ENCODE results near the gene RYR2. TPM values are rescaled to one million over a fixed set of nuclear protein-coding genes. Genes with fewer than 3 reads are reported as not detected.

Gene RYR2
- total and polyA plus RNA-seq, 7 experiments from 2014 or later, result 0.05 TPM; not detected in 6

DNA sequence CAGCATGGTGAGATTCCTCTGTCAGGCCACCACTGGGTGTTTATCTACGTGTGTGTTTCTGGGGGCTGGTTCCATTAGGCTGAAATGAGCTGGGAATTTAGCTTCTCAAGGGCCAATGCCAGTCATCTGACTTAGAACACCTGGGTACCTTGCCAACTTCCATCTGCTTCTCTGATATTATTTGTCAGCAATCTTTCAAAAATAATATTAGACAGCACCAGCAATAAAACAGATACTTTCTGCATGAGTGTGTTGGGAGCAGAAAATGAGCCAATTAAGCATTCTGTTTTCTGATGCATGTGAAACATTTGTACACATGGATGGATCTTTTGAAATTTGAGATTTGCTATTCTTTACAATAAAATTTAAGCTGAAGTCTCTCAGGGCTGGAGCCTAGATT lies 124.1 kb downstream of the RYR2 start:
- POLR2A ChIA-PET, result no interaction called here
- CTCF ChIA-PET, result no interaction called here
- no peak for DNase-seq

DNA sequence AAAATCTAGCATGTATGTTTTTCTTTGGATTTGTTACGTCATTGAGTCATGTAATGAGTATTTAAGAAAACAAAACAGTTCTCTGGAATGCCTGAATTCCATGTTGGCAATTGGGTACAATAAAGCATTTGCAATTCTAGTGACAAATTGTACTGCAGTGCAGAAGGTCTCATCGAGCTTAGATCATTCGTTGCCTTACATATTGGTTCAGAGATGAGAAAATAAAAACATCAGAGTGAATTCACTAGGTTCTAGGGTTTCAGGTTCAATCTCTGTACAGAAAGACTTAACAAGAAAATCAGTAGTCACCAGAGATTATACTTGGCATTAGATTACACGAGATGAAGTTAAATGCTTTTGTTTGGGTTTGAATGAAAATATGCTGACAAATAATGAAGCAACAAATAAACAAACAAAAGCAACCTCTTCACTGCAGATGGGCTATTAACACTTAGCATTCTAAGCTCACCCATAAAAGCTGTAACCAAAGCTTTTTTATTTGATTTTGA lies 124.7 kb downstream of the RYR2 start:
- no peak for ATAC-seq
- Histone ChIP-seq H3K36me3 (ENCODE audit: control insufficient read depth in 2 of 3, insufficient read depth in 3 of 3, low read length in 3 of 3) (no peaks in the 10 kb centered on the region), H3K27ac (ENCODE audit: low read depth, low read length) (no peak overlapping the region), H3K27me3 (ENCODE audit: control insufficient read depth in 2 of 2, insufficient read depth in 2 of 2, low read length in 2 of 2) (no peaks in the 10 kb centered on the region), H3K4me3 (ENCODE audit: low read length) (no peak overlapping the region), H3K9me3 (ENCODE audit: control insufficient read depth in 2 of 3, low read length in 3 of 3) (no peaks in the 10 kb centered on the region), H3K4me1 (ENCODE audit: control insufficient read depth in 2 of 2, insufficient read depth in 2 of 2, low read length in 2 of 2) (no peaks in the 10 kb centered on the region)
- H3K4me3 Mint-ChIP-seq, result no peak overlapping the region
- CTCF ChIA-PET, result no interaction called here
- H3K27ac Mint-ChIP-seq, result no peak overlapping the region
- no peaks in the 10 kb centered on the region for H3K36me3 Mint-ChIP-seq
- H3K27me3 Mint-ChIP-seq, result peaks cover 0 to 14% (median 7%) of the 10 kb centered on the region in 5 donors
- POLR2A ChIA-PET, result no interaction called here
- no peak for DNase-seq
- H3K4me1 Mint-ChIP-seq, result no peaks in the 10 kb centered on the region
- peaks cover 0 to 4% (median 0%) of the 10 kb centered on the region in 11 donors for H3K9me3 Mint-ChIP-seq
- intact Hi-C loops (cut with micrococcal nuclease), result no loop called here

More for the DNA sequence above, 124.1 kb downstream of the RYR2 start:
- Histone ChIP-seq H3K27ac (ENCODE audit: low read depth, low read length) (no peak overlapping the region), H3K36me3 (ENCODE audit: control insufficient read depth in 2 of 3, insufficient read depth in 3 of 3, low read length in 3 of 3) (no peaks in the 10 kb centered on the region), H3K4me3 (ENCODE audit: low read length) (no peak overlapping the region), H3K27me3 (ENCODE audit: control insufficient read depth in 2 of 2, insufficient read depth in 2 of 2, low read length in 2 of 2) (no peaks in the 10 kb centered on the region), H3K9me3 (ENCODE audit: control insufficient read depth in 2 of 3, low read length in 3 of 3) (no peaks in the 10 kb centered on the region), H3K4me1 (ENCODE audit: control insufficient read depth in 2 of 2, insufficient read depth in 2 of 2, low read length in 2 of 2) (no peaks in the 10 kb centered on the region)
- Mint-ChIP-seq H3K4me1 (no peaks in the 10 kb centered on the region), H3K9me3 (peaks cover 0 to 4% (median 0%) of the 10 kb centered on the region in 11 donors), H3K4me3 (no peak overlapping the region), H3K27ac (no peak overlapping the region), H3K27me3 (peaks cover 0 to 14% (median 5%) of the 10 kb centered on the region in 5 donors), H3K36me3 (no peaks in the 10 kb centered on the region)
- ATAC-seq, result no peak
- intact Hi-C loops (cut with micrococcal nuclease), result no loop called here

DNA sequence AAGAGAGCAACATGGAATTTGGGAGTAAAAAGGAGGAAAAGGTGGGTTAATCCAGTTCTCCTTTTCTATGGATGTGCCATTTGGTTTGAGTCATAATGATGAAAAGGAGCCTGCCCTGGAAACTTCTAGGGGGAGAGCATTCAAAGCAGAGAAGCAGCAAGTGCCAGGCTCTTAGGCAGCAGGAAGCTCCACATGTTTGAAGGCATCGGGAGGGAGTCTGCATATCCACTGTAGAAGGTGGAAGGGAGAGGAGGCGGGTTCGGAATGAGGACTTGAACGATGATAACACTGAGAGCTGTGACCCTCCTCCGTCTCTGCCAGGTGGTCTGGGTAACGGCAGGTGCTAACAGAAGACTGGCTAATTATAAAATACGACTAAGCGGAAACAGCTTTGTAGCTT lies 128.2 kb downstream of the RYR2 start:
- H3K36me3 Mint-ChIP-seq, result no peaks in the 10 kb centered on the region
- no peak for ATAC-seq
- H3K27ac Mint-ChIP-seq, result no peak overlapping the region
- DNase-seq, result no peak
- H3K4me3 ChIP-seq (ENCODE audit: low read length), result no peak overlapping the region
- no peaks in the 10 kb centered on the region for H3K9me3 ChIP-seq (ENCODE audit: control insufficient read depth in 2 of 3, low read length in 3 of 3)
- peaks cover 0 to 16% (median 6%) of the 10 kb centered on the region in 5 donors for H3K27me3 Mint-ChIP-seq
- no peak overlapping the region for H3K27ac ChIP-seq (ENCODE audit: low read depth, low read length)
- no peaks in the 10 kb centered on the region for H3K4me1 Mint-ChIP-seq
- intact Hi-C loops (cut with micrococcal nuclease), result no loop called here
- H3K27me3 ChIP-seq (ENCODE audit: control insufficient read depth in 2 of 2, insufficient read depth in 2 of 2, low read length in 2 of 2), result no peaks in the 10 kb centered on the region
- H3K4me3 Mint-ChIP-seq, result no peak overlapping the region
- no peaks in the 10 kb centered on the region for H3K4me1 ChIP-seq (ENCODE audit: control insufficient read depth in 2 of 2, insufficient read depth in 2 of 2, low read length in 2 of 2)
- peaks cover 0 to 4% (median 0%) of the 10 kb centered on the region in 11 donors for H3K9me3 Mint-ChIP-seq
- CTCF ChIA-PET, result no interaction called here
- no peaks in the 10 kb centered on the region for H3K36me3 ChIP-seq (ENCODE audit: control insufficient read depth in 2 of 3, insufficient read depth in 3 of 3, low read length in 3 of 3)
- POLR2A ChIA-PET, result no interaction called here

DNA sequence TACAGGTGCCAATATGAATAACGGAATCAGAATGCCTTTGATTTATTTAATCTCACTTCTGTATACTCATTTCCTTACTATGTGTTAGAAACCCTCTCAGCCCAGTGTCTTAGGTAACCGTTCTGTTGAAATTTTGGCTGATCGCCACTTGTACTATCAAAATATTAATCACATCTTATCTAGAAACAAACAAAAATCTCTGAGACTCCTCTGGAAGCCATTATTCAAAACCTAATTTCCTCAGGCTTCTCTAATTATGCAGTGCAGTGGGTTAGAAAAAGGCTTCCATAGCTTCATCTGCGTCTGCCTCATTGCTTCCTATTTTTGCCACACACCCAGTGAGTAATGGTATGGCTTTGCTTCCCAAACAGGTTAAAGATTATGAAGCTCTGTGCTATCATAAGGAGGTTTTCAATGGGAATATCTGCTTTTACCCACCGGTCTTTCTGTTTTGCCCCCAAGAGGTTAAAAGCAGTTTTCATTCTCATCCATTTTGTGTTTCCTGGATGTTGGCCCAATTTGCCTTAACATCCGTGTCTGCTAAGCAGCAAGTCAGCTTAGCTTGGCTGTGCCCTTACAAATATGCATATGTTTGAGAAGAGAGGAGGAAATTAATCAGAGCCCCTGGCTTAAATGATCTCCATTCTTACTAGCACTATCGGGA lies 129.6 kb downstream of the RYR2 start:
- H3K4me1 Mint-ChIP-seq, result no peaks in the 10 kb centered on the region
- no peak overlapping the region for H3K27ac ChIP-seq (ENCODE audit: low read depth, low read length)
- H3K36me3 Mint-ChIP-seq, result no peaks in the 10 kb centered on the region
- DNase-seq, result no peak
- ChIA-PET POLR2A (no interaction called here), CTCF (no interaction called here)
- peaks cover 0 to 16% (median 6%) of the 10 kb centered on the region in 5 donors for H3K27me3 Mint-ChIP-seq
- intact Hi-C loops (cut with micrococcal nuclease), result no loop called here
- H3K36me3 ChIP-seq (ENCODE audit: control insufficient read depth in 2 of 3, insufficient read depth in 3 of 3, low read length in 3 of 3), result no peaks in the 10 kb centered on the region
- peaks cover 0 to 4% (median 0%) of the 10 kb centered on the region in 11 donors for H3K9me3 Mint-ChIP-seq
- ATAC-seq, result no peak
- H3K27me3 ChIP-seq (ENCODE audit: control insufficient read depth in 2 of 2, insufficient read depth in 2 of 2, low read length in 2 of 2), result no peaks in the 10 kb centered on the region
- H3K27ac Mint-ChIP-seq, result no peak overlapping the region
- no peaks in the 10 kb centered on the region for H3K9me3 ChIP-seq (ENCODE audit: control insufficient read depth in 2 of 3, low read length in 3 of 3)
- H3K4me3 Mint-ChIP-seq, result no peak overlapping the region
- H3K4me3 ChIP-seq (ENCODE audit: low read length), result no peak overlapping the region
- no peaks in the 10 kb centered on the region for H3K4me1 ChIP-seq (ENCODE audit: control insufficient read depth in 2 of 2, insufficient read depth in 2 of 2, low read length in 2 of 2)

DNA sequence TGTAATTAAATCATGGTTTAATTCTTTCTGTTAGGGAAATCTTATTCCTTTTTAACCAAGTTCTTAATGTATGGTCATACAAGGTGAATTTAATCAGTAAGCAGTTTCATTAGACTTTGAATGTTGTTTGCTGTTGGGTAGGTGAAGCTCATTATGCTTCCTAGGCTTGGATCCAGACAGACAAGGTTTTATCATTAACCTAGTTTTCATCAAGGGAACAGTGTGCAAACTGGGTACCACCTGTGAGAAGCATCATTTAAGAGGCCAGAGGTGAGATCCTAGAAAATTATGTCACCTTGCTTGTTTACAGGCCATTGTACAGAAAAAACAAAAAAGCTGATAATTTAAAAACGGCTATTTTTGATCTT lies 130.1 kb downstream of the RYR2 start:
- no peak for ATAC-seq
- no peak overlapping the region for H3K4me3 ChIP-seq (ENCODE audit: low read length)
- H3K27ac Mint-ChIP-seq, result no peak overlapping the region

DNA sequence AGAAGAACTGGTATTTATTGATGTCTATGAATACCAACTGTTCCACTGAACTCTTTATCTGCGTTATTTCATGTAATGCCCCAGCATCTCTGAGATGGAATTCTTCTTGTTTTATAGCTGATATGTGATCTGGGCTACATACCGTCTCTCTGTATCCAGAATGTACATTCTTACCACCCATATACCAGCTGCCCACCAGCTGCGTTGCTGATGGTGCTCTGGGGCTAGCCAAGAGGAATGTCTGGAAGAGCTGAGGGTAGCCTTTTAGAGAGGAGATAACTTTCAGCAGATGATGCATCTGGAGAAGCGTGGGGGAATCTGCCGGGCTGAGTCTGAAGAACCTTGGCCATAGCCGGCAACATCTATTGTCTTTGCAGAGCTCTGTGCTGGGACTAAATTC lies 137.5 kb downstream of the RYR2 start:
- no peaks in the 10 kb centered on the region for H3K27me3 ChIP-seq (ENCODE audit: control insufficient read depth in 2 of 2, insufficient read depth in 2 of 2, low read length in 2 of 2)
- no peak for ATAC-seq
- Mint-ChIP-seq H3K27me3 (peaks cover 0 to 16% (median 11%) of the 10 kb centered on the region in 5 donors), H3K9me3 (peaks cover 0 to under 1% (median 0%) of the 10 kb centered on the region in 11 donors), H3K36me3 (no peaks in the 10 kb centered on the region), H3K4me3 (no peak overlapping the region), H3K4me1 (no peaks in the 10 kb centered on the region), H3K27ac (no peak overlapping the region)
- no peak for DNase-seq
- intact Hi-C loops (cut with micrococcal nuclease), result no loop called here
- no peaks in the 10 kb centered on the region for H3K36me3 ChIP-seq (ENCODE audit: control insufficient read depth in 2 of 3, insufficient read depth in 3 of 3, low read length in 3 of 3)
- no peaks in the 10 kb centered on the region for H3K9me3 ChIP-seq (ENCODE audit: control insufficient read depth in 2 of 3, low read length in 3 of 3)
- H3K4me1 ChIP-seq (ENCODE audit: control insufficient read depth in 2 of 2, insufficient read depth in 2 of 2, low read length in 2 of 2), result no peaks in the 10 kb centered on the region
- H3K4me3 ChIP-seq (ENCODE audit: low read length), result no peak overlapping the region
- CTCF ChIA-PET, result no interaction called here
- POLR2A ChIA-PET, result no interaction called here
- H3K27ac ChIP-seq (ENCODE audit: low read depth, low read length), result no peak overlapping the region

More for the DNA sequence above, 130.1 kb downstream of the RYR2 start:
- no peak for DNase-seq
- H3K27me3 Mint-ChIP-seq, result peaks cover 0 to 16% (median 6%) of the 10 kb centered on the region in 5 donors
- ChIA-PET CTCF (no interaction called here), POLR2A (no interaction called here)
- H3K9me3 Mint-ChIP-seq, result peaks cover 0 to 4% (median 0%) of the 10 kb centered on the region in 11 donors
- no peaks in the 10 kb centered on the region for H3K4me1 ChIP-seq (ENCODE audit: control insufficient read depth in 2 of 2, insufficient read depth in 2 of 2, low read length in 2 of 2)
- H3K9me3 ChIP-seq (ENCODE audit: control insufficient read depth in 2 of 3, low read length in 3 of 3), result no peaks in the 10 kb centered on the region
- H3K36me3 ChIP-seq (ENCODE audit: control insufficient read depth in 2 of 3, insufficient read depth in 3 of 3, low read length in 3 of 3), result no peaks in the 10 kb centered on the region
- intact Hi-C loops (cut with micrococcal nuclease), result no loop called here
- no peaks in the 10 kb centered on the region for H3K27me3 ChIP-seq (ENCODE audit: control insufficient read depth in 2 of 2, insufficient read depth in 2 of 2, low read length in 2 of 2)
- H3K4me3 Mint-ChIP-seq, result no peak overlapping the region
- no peaks in the 10 kb centered on the region for H3K36me3 Mint-ChIP-seq
- H3K27ac ChIP-seq (ENCODE audit: low read depth, low read length), result no peak overlapping the region
- no peaks in the 10 kb centered on the region for H3K4me1 Mint-ChIP-seq

DNA sequence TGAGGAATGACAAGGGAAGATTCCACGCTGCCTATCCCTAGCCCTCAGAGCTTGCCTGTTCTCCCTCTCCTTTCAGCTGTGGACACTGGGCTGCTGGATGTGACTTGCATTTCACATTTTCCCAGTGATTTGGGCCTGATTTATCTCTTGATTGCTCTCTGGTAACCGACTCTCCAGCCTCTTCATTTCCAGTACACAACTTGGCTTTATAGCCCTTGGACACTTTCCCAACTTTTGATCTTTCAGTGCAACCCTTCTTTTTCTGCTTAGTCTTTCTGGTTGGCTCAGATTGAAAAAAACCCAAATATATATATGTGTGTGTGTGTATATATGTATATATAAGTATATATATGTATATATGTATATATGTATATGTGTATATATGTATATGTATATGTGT lies 138.3 kb downstream of the RYR2 start:
- H3K27ac Mint-ChIP-seq, result no peak overlapping the region
- peaks cover 0 to under 1% (median 0%) of the 10 kb centered on the region in 11 donors for H3K9me3 Mint-ChIP-seq
- Histone ChIP-seq H3K27ac (ENCODE audit: low read depth, low read length) (no peak overlapping the region), H3K27me3 (ENCODE audit: control insufficient read depth in 2 of 2, insufficient read depth in 2 of 2, low read length in 2 of 2) (no peaks in the 10 kb centered on the region), H3K36me3 (ENCODE audit: control insufficient read depth in 2 of 3, insufficient read depth in 3 of 3, low read length in 3 of 3) (no peaks in the 10 kb centered on the region), H3K4me3 (ENCODE audit: low read length) (no peak overlapping the region), H3K4me1 (ENCODE audit: control insufficient read depth in 2 of 2, insufficient read depth in 2 of 2, low read length in 2 of 2) (no peaks in the 10 kb centered on the region), H3K9me3 (ENCODE audit: control insufficient read depth in 2 of 3, low read length in 3 of 3) (no peaks in the 10 kb centered on the region)
- peaks cover 0 to 16% (median 11%) of the 10 kb centered on the region in 5 donors for H3K27me3 Mint-ChIP-seq
- intact Hi-C loops (cut with micrococcal nuclease), result no loop called here
- DNase-seq, result no peak
- no peak for ATAC-seq
- H3K36me3 Mint-ChIP-seq, result no peaks in the 10 kb centered on the region
- CTCF ChIA-PET, result no interaction called here
- POLR2A ChIA-PET, result no interaction called here
- no peak overlapping the region for H3K4me3 Mint-ChIP-seq
- no peaks in the 10 kb centered on the region for H3K4me1 Mint-ChIP-seq
